H9 (cell line): Measurements from ENCODE around the gene TAP2. TPM values are rescaled to one million over a fixed set of nuclear protein-coding genes. Genes with fewer than 3 reads are reported as not detected.

ENCODE experiments used
- DNase-seq: peaks from one replicate; pipeline ENCODE4 v3.0.0-alpha.2; 2017
- H2AFZ ChIP-seq: one replicate; pipeline ENCODE4 v1.6.1; 2013; ENCODE audit warnings: mild to moderate bottlenecking, low read length, control low read depth, moderate library complexity
- H2AK5ac ChIP-seq: 2 replicates; pipeline ENCODE4 v1.6.1; 2013; ENCODE audit warnings: low read length, control low read depth, mixed read lengths; ENCODE audit not compliant: insufficient read length
- H2BK120ac ChIP-seq: one replicate; pipeline ENCODE4 v1.6.1; 2013; ENCODE audit warnings: low read depth, mild to moderate bottlenecking, low read length, control low read depth, inconsistent platforms; ENCODE audit not compliant: poor library complexity, severe bottlenecking
- H2BK12ac ChIP-seq: 2 replicates; pipeline ENCODE4 v1.6.1; 2013; ENCODE audit warnings: low read length, control low read depth, mixed read lengths, low read depth; ENCODE audit not compliant: insufficient read length
- H2BK15ac ChIP-seq: 2 replicates; pipeline ENCODE4 v1.6.1; 2013; ENCODE audit warnings: low read depth, low read length, control low read depth
- H2BK20ac ChIP-seq: one replicate; pipeline ENCODE4 v1.6.1; 2013; ENCODE audit warnings: low read depth, mild to moderate bottlenecking, low read length, control low read depth, inconsistent platforms; ENCODE audit not compliant: poor library complexity, severe bottlenecking
- H2BK5ac ChIP-seq: 2 replicates; pipeline ENCODE4 v1.6.1; 2013; ENCODE audit warnings: low read length, control low read depth, mixed read lengths; ENCODE audit not compliant: insufficient read length
- H3K14ac ChIP-seq: 2 replicates; pipeline ENCODE4 v1.6.1; 2013; ENCODE audit warnings: low read length, control low read depth; ENCODE audit not compliant: insufficient read depth
- H3K18ac ChIP-seq: 2 replicates; pipeline ENCODE4 v1.6.1; 2013; ENCODE audit warnings: low read depth, mild to moderate bottlenecking, mixed read lengths, low read length, control low read depth; ENCODE audit not compliant: insufficient read length
- H3K23ac ChIP-seq: 2 replicates; pipeline ENCODE4 v1.6.1; 2013; ENCODE audit warnings: low read length, control low read depth, mixed read lengths, low read depth; ENCODE audit not compliant: insufficient read length
- H3K23me2 ChIP-seq: 2 replicates; pipeline ENCODE4 v1.6.1; 2013; ENCODE audit warnings: low read depth, mild to moderate bottlenecking, mixed read lengths, low read length, control low read depth; ENCODE audit not compliant: insufficient read length, poor library complexity, severe bottlenecking
- H3K27ac ChIP-seq: 2 replicates; pipeline ENCODE4 v1.5.1; 2013; ENCODE audit warnings: low read length, control low read depth, mixed read lengths, low read depth; ENCODE audit not compliant: insufficient read length
- H3K27me3 ChIP-seq: 2 replicates; pipeline ENCODE4 v1.6.1; 2013; ENCODE audit warnings: low read length, control low read depth, inconsistent platforms; ENCODE audit not compliant: insufficient read depth
- H3K4ac ChIP-seq: 2 replicates; pipeline ENCODE4 v1.6.1; 2013; ENCODE audit warnings: low read depth, mild to moderate bottlenecking, control low read depth, inconsistent platforms, low read length, moderate library complexity
- H3K4me1 ChIP-seq: 2 replicates; pipeline ENCODE4 v1.6.1; 2013; ENCODE audit warnings: low read length, control low read depth, inconsistent platforms; ENCODE audit not compliant: insufficient read depth
- H3K4me2 ChIP-seq: 2 replicates; pipeline ENCODE4 v1.6.1; 2013; ENCODE audit warnings: low read length, control low read depth, mixed read lengths; ENCODE audit not compliant: insufficient read length, insufficient read depth
- H3K56ac ChIP-seq: 2 replicates; pipeline ENCODE4 v1.6.1; 2013; ENCODE audit warnings: low read depth, mild to moderate bottlenecking, mixed read lengths, low read length, control low read depth; ENCODE audit not compliant: insufficient read length
- H3K79me1 ChIP-seq: 2 replicates; pipeline ENCODE4 v1.6.1; 2013; ENCODE audit warnings: low read depth, mild to moderate bottlenecking, moderate library complexity, low read length, control low read depth, inconsistent platforms; ENCODE audit not compliant: insufficient read depth, poor library complexity, severe bottlenecking
- H3K79me2 ChIP-seq: 2 replicates; pipeline ENCODE4 v1.6.1; 2013; ENCODE audit warnings: low read length, control low read depth, inconsistent platforms; ENCODE audit not compliant: insufficient read depth
- H3K9ac ChIP-seq: 2 replicates; pipeline ENCODE4 v1.6.1; 2013; ENCODE audit warnings: low read length, control low read depth, mixed read lengths; ENCODE audit not compliant: insufficient read length; ENCODE audit errors: extremely low read depth
- H3K9me3 ChIP-seq: one replicate; pipeline ENCODE4 v1.6.1; 2013; ENCODE audit warnings: low read depth, low read length, inconsistent platforms; ENCODE audit not compliant: control insufficient read depth
- H3T11ph ChIP-seq: one replicate; pipeline ENCODE4 v1.6.1; 2013; ENCODE audit warnings: mild to moderate bottlenecking, low read length, control low read depth, inconsistent platforms
- H4K20me1 ChIP-seq: one replicate; pipeline ENCODE4 v1.6.1; 2013; ENCODE audit not compliant: control insufficient read depth, insufficient read length, insufficient read depth
- H4K5ac ChIP-seq: 2 replicates; pipeline ENCODE4 v1.6.1; 2013; ENCODE audit warnings: low read depth, mild to moderate bottlenecking, mixed read lengths, low read length, control low read depth; ENCODE audit not compliant: insufficient read length
- H4K8ac ChIP-seq: replicated peaks from 2 replicates; pipeline ENCODE4 v1.6.1; 2013; ENCODE audit warnings: low read length, control low read depth, mixed read lengths, low read depth; ENCODE audit not compliant: insufficient read length
- H4K91ac ChIP-seq: 2 replicates; pipeline ENCODE4 v1.6.1; 2013; ENCODE audit warnings: low read depth, mild to moderate bottlenecking, moderate library complexity, mixed read lengths, low read length, control low read depth; ENCODE audit not compliant: insufficient read length
- H3K27ac Mint-ChIP-seq, 3 experiments: 2 replicates in 2 of 3; 3 replicates in 1 of 3; pipeline ENCODE4 v1.8.0; 2020 to 2021; ENCODE audit warnings: mixed read lengths in 3 of 3, mild to moderate bottlenecking in 1 of 3, moderate library complexity in 1 of 3
- H3K27me3 Mint-ChIP-seq: 2 replicates; pipeline ENCODE4 v1.8.0; 2021; ENCODE audit warnings: low read depth, mild to moderate bottlenecking, moderate library complexity, mixed read lengths
- H3K36me3 Mint-ChIP-seq, 3 experiments: 2 replicates in 2 of 3; 3 replicates in 1 of 3; pipeline ENCODE4 v1.8.0; 2020 to 2021; ENCODE audit warnings: low read depth in 3 of 3, mixed read lengths in 3 of 3; ENCODE audit not compliant: insufficient read depth in 1 of 3
- H3K4me1 Mint-ChIP-seq, 2 experiments: 2 replicates each; pipeline ENCODE4 v1.8.0; 2020; ENCODE audit warnings: mixed read lengths in 2 of 2
- H3K4me3 Mint-ChIP-seq, 2 experiments: 2 replicates in 1 of 2; 3 replicates in 1 of 2; pipeline ENCODE4 v1.8.0; 2020 to 2021; ENCODE audit warnings: mild to moderate bottlenecking in 2 of 2, mixed read lengths in 2 of 2, moderate library complexity in 1 of 2
- H3K9me3 Mint-ChIP-seq, 2 experiments: 2 replicates in 1 of 2; 3 replicates in 1 of 2; pipeline ENCODE4 v1.8.0; 2020; ENCODE audit warnings: mild to moderate bottlenecking in 2 of 2, mixed read lengths in 2 of 2, moderate library complexity in 1 of 2
- WGBS: extraction: QIAGEN DNeasy Blood & Tissue Kit; methylation state at CpG from one replicate; pipeline ENCODE4 v1.1.7; 2013; ENCODE audit warnings: missing lambda C conversion rate, low lambda C conversion rate, mixed read lengths; ENCODE audit not compliant: insufficient read length; ENCODE audit errors: extremely low coverage; 5-methylcytosine and 5-hydroxymethylcytosine counted together
- total RNA-seq: library from RNA; stranded (reverse); gene quantifications from 2 replicates; pipeline ENCODE4 v1.2.1, GENCODE V29; 2021
- TF ChIP-seq, protein P1 (sequence below): fragments of 200-600 bp; sonication (generic); conservative IDR thresholded peaks from 3 replicates; pipeline ENCODE4 v1.8.0; 2021; ENCODE audit warnings: antibody characterized with exemption, mild to moderate bottlenecking

TAP2 gene
- total RNA-seq, 1 experiment from 2014 or later: 16.3 TPM

DNA sequence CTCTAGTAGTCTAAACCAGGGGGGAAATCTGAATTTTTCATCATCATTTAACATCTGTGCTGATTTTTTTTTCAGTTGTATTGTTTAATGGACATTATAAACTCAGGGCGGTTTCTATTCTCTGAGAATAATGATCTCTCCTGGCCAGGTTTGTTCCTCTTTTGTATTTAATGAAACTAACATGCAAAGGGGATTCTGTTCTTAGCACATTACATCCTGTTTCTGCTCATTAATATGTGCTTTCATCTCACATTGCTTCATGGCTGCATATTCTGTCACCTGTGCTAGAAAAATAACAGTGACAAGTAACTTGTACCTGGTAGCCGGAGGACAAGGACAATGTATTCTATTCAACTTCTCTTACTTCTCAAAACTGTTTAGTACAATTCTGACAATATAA, 22.5 kb downstream of the TAP2 start:
- H4K5ac ChIP-seq: no peak overlapping the region
- no peak overlapping the region for H4K8ac ChIP-seq
- H3K23me2 ChIP-seq: no peaks in the 10 kb centered on the region
- no peak overlapping the region for H2BK15ac ChIP-seq
- H3K79me2 ChIP-seq: no peaks in the 10 kb centered on the region
- H2BK5ac ChIP-seq: no peak overlapping the region
- no peaks in the 10 kb centered on the region for H3K9me3 ChIP-seq
- H3K27ac ChIP-seq: no peak overlapping the region
- no peak overlapping the region for H2BK20ac ChIP-seq
- H2BK120ac ChIP-seq: no peak overlapping the region
- Mint-ChIP-seq H3K4me3 (no peak overlapping the region), H3K27ac (no peak overlapping the region), H3K36me3 (no peaks in the 10 kb centered on the region), H3K9me3 (no peaks in the 10 kb centered on the region), H3K27me3 (peaks cover 23% of the 10 kb centered on the region), H3K4me1 (peaks cover 0 to 9% of the 10 kb centered on the region in 2 experiments; a peak in 2 of 4 replicates)
- H3K14ac ChIP-seq: no peak overlapping the region
- H3K18ac ChIP-seq: no peak overlapping the region
- H3T11ph ChIP-seq: no peak overlapping the region
- no peak overlapping the region for H3K23ac ChIP-seq
- no peak overlapping the region for H3K9ac ChIP-seq
- H4K20me1 ChIP-seq: no peaks in the 10 kb centered on the region
- no peak for DNase-seq
- H4K91ac ChIP-seq: no peak overlapping the region
- no peak overlapping the region for H2BK12ac ChIP-seq
- no peak overlapping the region for H2AFZ ChIP-seq
- no peak overlapping the region for H2AK5ac ChIP-seq
- WGBS: no CpG with 5 or more reads among the region's 2 CpGs
- no peaks in the 10 kb centered on the region for H3K79me1 ChIP-seq
- no peak overlapping the region for H3K4ac ChIP-seq
- no peak overlapping the region for H3K56ac ChIP-seq
- H3K27me3 ChIP-seq: no peaks in the 10 kb centered on the region
- no peak overlapping the region for H3K4me2 ChIP-seq
- no peaks in the 10 kb centered on the region for H3K4me1 ChIP-seq
- TF ChIP-seq, protein P1, sequence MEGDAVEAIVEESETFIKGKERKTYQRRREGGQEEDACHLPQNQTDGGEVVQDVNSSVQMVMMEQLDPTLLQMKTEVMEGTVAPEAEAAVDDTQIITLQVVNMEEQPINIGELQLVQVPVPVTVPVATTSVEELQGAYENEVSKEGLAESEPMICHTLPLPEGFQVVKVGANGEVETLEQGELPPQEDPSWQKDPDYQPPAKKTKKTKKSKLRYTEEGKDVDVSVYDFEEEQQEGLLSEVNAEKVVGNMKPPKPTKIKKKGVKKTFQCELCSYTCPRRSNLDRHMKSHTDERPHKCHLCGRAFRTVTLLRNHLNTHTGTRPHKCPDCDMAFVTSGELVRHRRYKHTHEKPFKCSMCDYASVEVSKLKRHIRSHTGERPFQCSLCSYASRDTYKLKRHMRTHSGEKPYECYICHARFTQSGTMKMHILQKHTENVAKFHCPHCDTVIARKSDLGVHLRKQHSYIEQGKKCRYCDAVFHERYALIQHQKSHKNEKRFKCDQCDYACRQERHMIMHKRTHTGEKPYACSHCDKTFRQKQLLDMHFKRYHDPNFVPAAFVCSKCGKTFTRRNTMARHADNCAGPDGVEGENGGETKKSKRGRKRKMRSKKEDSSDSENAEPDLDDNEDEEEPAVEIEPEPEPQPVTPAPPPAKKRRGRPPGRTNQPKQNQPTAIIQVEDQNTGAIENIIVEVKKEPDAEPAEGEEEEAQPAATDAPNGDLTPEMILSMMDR: no peak
